Right lobe of liver (tissue), 4 donors: Measurements from ENCODE around the gene PPP1R1A.

ENCODE experiments used
- CTCF ChIP-seq, 4 donors: fragments of 200-600 bp in 3 of 4; fragments of 450-650 bp in 1 of 4; IDR thresholded peaks; one replicate each; pipeline versions ENCODE4 v1.5.1 to v1.8.0; 2016 to 2022; ENCODE audit warnings: antibody characterized with exemption in 4 of 4, mild to moderate bottlenecking in 2 of 4
- POLR2A ChIP-seq: fragments of 450-650 bp; IDR thresholded peaks from one replicate; pipeline ENCODE4 v1.6.1; 2017; ENCODE audit warnings: antibody characterized with exemption, mild to moderate bottlenecking
- donor health status: DM: no; HTN: no; CAD: no.
- donor health status: DM: no; HTN: no; CAD: no.
- donor health status: DM: no; HTN: yes; CAD: no.

DNA sequence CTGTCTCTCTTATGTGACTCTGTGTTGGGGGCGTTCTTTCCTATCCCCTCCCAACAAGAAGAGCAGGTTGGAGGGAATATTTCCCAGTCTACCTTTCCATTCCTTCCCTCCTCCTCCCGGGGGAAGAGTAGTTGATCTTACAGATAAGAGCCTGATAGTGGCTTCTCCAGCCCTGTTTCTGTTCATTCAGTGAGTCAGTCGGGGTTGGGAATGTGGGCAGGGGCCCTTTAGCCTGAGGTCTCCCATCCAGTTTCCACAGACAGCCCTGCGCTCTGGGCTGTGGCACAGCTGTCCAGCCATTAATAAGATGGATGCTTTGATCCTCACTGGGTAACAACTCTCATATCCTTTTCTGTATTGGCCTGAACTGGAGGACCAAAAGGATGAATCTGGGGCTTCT lies 18.1 kb upstream of the PPP1R1A start:
- TF ChIP-seq CTCF (IDR thresholded peaks at IDR 0.05) = no peak
- no peak for TF ChIP-seq POLR2A
